ENCODE results near the gene MAN2A1. TPM values are rescaled to one million over a fixed set of nuclear protein-coding genes. Genes with fewer than 3 reads are reported as not detected.
"Not testable (repeated sequence)": the region's sequence is repeated elsewhere in the genome, so short reads cannot be mapped to it uniquely, and the experiment has no call there.

MAN2A1 gene
- total RNA-seq, 2 donors from 2014 or later, result 32.3 to 41.0 TPM

DNA sequence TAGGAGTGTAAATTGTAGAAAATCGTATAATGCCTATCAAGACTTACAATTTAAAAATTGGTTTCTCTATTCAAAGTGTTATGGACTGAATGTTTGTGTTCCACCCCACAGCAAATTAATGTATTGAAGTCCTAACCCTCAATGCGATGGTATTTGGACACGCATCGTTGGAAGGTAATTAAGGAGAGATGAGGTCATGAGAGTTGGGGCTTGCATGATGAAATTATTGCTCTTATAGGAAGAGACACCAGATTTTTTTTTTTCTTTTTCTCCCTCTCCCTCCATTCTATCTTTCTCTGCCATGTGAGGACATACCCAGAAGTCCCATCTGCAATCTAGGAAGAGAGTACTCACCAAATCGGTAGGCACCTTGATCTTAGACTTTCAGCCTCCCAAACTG is 189.2 kb downstream of the MAN2A1 start:
- H3K9me3 Mint-ChIP-seq, result peaks cover 2 to 22% of the 10 kb centered on the region in 2 donors

DNA sequence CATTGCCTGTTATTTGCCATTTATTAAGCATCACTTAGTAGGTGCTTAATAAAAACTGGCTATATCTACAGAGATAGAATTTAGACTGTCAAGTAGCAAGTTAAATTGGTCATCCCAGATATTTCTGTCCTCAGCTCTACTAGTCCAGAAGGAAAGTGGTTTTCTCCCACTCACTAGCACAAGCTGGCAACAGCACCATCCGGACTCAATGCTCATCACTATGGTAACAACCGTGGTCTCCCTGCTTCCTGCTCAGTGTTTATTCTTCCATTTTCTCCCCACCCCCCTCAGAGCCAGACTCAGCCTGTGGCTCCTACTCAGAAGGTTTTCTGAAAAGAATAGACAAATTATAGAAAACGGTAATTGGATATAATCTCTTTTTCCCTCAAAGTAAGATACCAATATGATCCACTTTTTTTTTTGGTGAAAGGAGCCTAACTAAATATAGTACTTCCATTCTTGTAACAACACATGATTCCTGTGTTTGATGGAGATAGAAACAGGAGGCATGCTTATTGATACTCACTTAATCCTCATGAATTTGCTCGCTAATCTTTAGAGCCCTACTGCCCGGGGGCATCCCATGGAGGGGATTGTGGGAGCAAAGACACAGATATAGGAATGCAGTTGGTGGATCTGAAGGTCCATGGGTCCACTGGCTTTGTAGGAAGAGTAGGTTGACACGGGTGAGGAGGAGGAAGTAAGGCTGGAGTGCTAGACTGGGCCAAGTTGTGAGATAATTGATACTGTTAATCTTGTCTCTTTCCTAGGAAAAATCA is 191.4 kb downstream of the MAN2A1 start:
- peaks cover 7% of the 10 kb centered on the region in 2 donors for H3K36me3 Mint-ChIP-seq
- ATAC-seq (no peak), DNase-seq (ENCODE audit: low spot score in 2 of 2) (no peak)
- peaks cover 2 to 18% of the 10 kb centered on the region in 2 donors for H3K9me3 Mint-ChIP-seq
- no peak overlapping the region for H3K27ac Mint-ChIP-seq

More for the DNA sequence above, 189.2 kb downstream of the MAN2A1 start:
- Mint-ChIP-seq H3K36me3 (peaks cover 7% of the 10 kb centered on the region in 2 donors), H3K27ac (no peak overlapping the region)
- no peak for ATAC-seq
- no peak for DNase-seq (ENCODE audit: low spot score in 2 of 2)

- no peak for ATAC-seq
- peaks cover 7% of the 10 kb centered on the region in 2 donors for H3K36me3 Mint-ChIP-seq
- H3K27ac Mint-ChIP-seq, result peak overlapping the region in 1 of 2 donors; percentile 65
These were observed 192.8 kb downstream of the MAN2A1 start for GRCh38 chr5:109882546-109882945.

GRCh38 chr5:109884676-109885075 is 194.9 kb downstream of the MAN2A1 start:
- Mint-ChIP-seq H3K36me3 (peaks cover 7% of the 10 kb centered on the region in 2 donors), H3K9me3 (peaks cover 0 to 16% of the 10 kb centered on the region in 2 donors), H3K27ac (no peak overlapping the region)
- ATAC-seq (no peak), DNase-seq (ENCODE audit: low spot score in 2 of 2) (no peak)

More at GRCh38 chr5:109882546-109882945, 192.8 kb downstream of the MAN2A1 start:
- no peak for DNase-seq (ENCODE audit: low spot score in 2 of 2)
- H3K9me3 Mint-ChIP-seq, result peaks cover 0 to 16% of the 10 kb centered on the region in 2 donors

DNA sequence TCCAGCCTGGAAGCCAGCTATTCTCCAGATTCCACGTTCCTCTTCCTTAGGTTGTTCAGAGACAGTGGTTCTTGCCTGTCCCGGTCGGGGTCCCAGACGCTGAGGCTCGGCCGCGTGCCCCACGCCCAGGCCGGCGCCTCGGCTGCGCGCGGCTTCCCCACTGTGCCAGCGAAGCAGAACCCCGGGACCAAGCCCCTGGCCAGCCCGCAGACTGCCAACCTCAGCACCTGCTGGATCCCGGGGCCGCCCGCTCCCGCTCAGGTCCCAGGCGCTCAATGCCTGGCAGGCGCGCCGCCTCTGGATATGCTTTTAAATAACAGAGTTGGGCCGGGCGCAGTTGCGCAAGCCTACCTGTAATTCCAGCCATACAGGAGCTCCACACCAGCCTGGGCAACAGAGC is 195.5 kb downstream of the MAN2A1 start:
- no peak for DNase-seq (ENCODE audit: low spot score in 2 of 2)
- ATAC-seq, result no peak
- no peak overlapping the region for H3K27ac Mint-ChIP-seq
- H3K9me3 Mint-ChIP-seq, result peaks cover 0 to 16% of the 10 kb centered on the region in 2 donors
- H3K36me3 Mint-ChIP-seq, result peaks cover 7% of the 10 kb centered on the region in 2 donors

GRCh38 chr5:109888989-109889388 is 199.3 kb downstream of the MAN2A1 start:
- H3K27ac Mint-ChIP-seq, result no peak overlapping the region
- ATAC-seq, result no peak
- DNase-seq (ENCODE audit: low spot score in 2 of 2), result no peak
- H3K36me3 Mint-ChIP-seq, result peaks cover 0 to 6% of the 10 kb centered on the region in 2 donors
- H3K9me3 Mint-ChIP-seq, result peaks cover 0 to 9% of the 10 kb centered on the region in 2 donors

DNA sequence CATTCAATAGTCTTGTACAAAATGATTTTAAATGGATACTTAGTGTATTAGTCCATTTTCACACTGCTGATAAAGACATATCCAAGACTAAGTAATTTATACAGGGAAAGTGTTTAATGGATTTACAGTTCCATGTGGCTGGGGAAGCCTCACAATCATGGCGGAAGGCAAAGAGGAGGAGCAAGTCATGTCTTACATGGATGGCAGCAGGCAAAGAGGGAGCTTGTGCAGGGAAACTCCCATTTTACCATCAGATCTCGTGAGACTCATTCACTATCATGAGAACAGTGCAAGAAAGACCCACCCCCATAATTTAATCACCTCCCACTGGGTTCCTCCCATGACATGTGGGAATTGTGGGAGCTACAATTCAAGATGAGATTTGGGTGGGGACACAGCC is 203.5 kb downstream of the MAN2A1 start:
- Mint-ChIP-seq H3K9me3 (peaks cover 11 to 15% of the 10 kb centered on the region in 2 donors), H3K27ac (peak overlapping the region in 1 of 2 donors; percentile 27)
- ATAC-seq; DNase-seq (ENCODE audit: low spot score in 2 of 2); H3K36me3 Mint-ChIP-seq: not testable (repeated sequence)

DNA sequence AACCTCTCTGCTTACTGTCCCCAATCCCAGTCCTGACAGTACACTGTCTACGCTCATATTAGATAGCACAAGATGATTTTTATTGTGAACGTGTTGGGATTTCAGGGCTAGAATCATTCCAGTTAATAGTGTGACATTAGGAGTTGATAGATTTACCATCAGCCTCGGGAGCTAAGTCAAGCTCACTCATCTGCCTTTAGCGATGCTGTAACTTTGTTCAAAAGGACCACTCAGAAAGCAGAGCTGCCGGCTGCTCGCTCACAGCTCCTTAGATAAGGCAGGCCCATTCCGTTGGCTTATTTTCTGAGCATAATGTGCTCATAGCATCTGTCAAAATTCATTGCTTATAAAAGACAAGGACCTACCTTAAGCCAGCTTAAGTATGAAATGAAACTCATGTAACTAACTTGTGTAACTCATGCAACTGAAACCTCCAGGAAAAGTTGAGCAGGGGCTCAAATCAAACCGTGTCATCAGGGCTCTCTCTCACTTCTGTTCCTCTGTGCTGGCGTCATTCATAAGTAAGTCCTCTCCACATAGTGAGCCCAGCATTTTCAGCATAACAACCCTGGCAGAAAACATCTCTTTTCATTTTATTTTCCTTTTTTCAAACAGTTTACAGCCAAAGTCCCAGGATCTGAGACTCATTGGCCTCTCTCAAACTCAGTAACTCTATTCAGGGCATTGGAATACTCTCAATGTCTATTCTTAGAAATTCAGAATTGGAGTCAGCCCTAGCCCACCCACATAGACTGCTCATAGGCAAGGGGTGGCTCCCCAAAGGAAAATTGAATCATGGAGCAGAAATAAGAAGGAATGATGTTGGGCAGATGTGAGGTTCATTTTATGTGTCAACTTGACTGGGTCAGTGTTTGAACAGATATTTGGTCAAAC is 208.8 kb downstream of the MAN2A1 start:
- H3K36me3 Mint-ChIP-seq, result no peaks in the 10 kb centered on the region
- peaks cover 5 to 15% of the 10 kb centered on the region in 2 donors for H3K9me3 Mint-ChIP-seq
- H3K27ac Mint-ChIP-seq, result no peak overlapping the region
- ATAC-seq (no peak), DNase-seq (ENCODE audit: low spot score in 2 of 2) (no peak)

DNA sequence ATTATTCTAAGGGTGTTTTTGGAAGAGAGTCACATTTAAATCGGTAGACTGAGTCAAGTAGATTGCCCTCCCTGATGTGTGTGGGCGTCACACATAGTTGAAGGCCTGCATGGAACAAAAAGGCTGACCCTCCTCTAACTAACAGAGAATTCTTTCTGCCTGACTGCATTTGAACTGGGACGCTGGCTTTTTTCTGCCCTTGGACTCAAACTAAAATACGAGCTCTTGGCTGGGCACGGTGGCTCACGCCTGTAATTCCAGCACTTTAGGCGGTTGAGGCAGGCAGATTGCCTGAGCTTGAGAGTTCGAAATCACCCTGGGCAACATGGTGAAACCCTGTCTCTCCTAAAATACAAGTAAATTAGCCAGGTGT is 209.4 kb downstream of the MAN2A1 start:
- peaks cover under 1 to 15% of the 10 kb centered on the region in 2 donors for H3K9me3 Mint-ChIP-seq
- ATAC-seq, result no peak
- no peaks in the 10 kb centered on the region for H3K36me3 Mint-ChIP-seq
- no peak for DNase-seq (ENCODE audit: low spot score in 2 of 2)
- no peak overlapping the region for H3K27ac Mint-ChIP-seq

DNA sequence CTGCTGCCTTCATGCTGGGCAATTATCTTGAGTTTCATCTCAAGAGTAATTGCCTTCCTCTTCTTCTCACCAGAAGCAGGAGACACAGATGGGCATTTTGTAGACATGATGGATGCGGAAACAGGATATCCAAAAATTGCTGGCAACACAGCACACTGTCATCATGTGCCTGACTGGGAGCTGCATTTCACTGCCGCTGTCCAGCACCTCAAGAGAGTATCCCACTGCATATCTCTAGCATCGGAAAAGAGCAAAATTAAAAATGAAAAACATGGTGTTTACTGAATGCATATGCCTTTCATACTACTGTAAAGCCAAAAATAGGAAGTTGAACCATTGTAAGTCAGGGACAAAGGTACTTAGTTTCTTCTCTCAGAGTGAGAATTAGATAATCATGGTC is 210.7 kb downstream of the MAN2A1 start:
- no peaks in the 10 kb centered on the region for H3K36me3 Mint-ChIP-seq
- ATAC-seq (no peak), DNase-seq (ENCODE audit: low spot score in 2 of 2) (no peak)
- H3K9me3 Mint-ChIP-seq, result peaks cover 0 to 7% of the 10 kb centered on the region in 2 donors
- H3K27ac Mint-ChIP-seq, result no peak overlapping the region

- DNase-seq (ENCODE audit: low spot score in 2 of 2), result no peak
- no peaks in the 10 kb centered on the region for H3K36me3 Mint-ChIP-seq
- H3K27ac Mint-ChIP-seq, result no peak overlapping the region
- H3K9me3 Mint-ChIP-seq, result peaks cover 0 to under 1% of the 10 kb centered on the region in 2 donors
- ATAC-seq, result peak in 1 of 2 donors; percentile 9
These were observed 211.3 kb downstream of the MAN2A1 start for GRCh38 chr5:109900911-109901627.

DNA sequence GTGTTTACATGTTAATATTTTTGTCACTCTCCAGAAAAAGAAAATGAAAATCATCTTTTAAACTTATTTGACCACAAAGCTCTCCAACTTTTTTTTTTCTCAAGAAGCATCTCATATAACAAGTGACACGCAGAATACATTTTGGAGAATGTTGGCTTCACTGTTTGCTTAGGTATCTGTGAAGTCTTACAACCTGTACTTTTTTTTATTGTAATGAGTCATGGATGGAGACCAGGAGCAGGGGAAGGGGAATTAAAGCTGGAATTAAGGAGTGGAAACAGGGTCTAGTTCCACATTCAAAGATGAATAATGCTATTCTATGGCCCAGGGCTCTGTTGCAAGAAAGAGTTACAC is 211.9 kb downstream of the MAN2A1 start:
- Mint-ChIP-seq H3K27ac (no peak overlapping the region), H3K36me3 (peaks cover 0 to 1% of the 10 kb centered on the region in 2 donors), H3K9me3 (peaks cover 0 to under 1% of the 10 kb centered on the region in 2 donors)
- ATAC-seq (no peak), DNase-seq (ENCODE audit: low spot score in 2 of 2) (no peak)

DNA sequence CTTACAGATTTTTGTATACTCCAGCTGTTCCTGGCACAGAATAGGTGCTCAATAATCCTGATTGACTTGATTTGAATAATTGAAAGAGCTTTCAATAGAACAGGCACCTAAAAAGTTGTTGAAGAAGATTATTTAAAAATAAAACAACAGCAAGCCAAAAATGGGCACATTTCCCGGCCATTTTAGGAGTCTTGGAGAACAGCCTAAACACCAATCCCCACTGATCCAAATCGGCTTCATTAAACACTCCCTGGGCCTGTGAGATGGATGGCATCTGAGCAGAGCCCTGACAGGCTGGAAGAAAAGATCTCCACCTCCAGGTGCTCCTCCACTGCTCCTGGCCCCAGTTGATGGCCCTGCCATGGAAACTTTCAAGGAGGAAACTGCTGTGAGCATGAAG is 213.3 kb downstream of the MAN2A1 start:
- Mint-ChIP-seq H3K9me3 (peaks cover 3 to 8% of the 10 kb centered on the region in 2 donors), H3K36me3 (peaks cover 0 to 7% of the 10 kb centered on the region in 2 donors), H3K27ac (no peak overlapping the region)
- no peak for ATAC-seq
- DNase-seq (ENCODE audit: low spot score in 2 of 2), result no peak

DNA sequence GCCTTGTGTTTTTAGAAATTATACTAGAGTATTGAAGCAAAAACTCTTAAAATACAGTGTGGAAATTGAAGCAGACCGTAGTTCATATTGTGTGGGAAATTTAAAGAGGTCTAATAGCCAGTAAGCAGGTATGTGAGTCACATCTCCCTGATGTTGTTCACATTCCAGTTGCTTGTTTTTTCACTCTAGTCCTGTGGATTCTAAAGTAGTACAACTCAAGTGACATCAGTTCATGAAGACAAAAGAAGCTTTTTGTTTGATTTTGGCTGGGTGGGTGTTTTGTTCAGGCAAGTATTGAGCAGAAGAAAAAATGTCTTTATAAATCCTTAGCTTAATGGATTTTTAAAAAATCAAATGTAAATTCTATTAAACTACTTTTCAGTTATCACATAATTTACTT is 216.2 kb downstream of the MAN2A1 start:
- H3K9me3 Mint-ChIP-seq, result peaks cover 3 to 8% of the 10 kb centered on the region in 2 donors

DNA sequence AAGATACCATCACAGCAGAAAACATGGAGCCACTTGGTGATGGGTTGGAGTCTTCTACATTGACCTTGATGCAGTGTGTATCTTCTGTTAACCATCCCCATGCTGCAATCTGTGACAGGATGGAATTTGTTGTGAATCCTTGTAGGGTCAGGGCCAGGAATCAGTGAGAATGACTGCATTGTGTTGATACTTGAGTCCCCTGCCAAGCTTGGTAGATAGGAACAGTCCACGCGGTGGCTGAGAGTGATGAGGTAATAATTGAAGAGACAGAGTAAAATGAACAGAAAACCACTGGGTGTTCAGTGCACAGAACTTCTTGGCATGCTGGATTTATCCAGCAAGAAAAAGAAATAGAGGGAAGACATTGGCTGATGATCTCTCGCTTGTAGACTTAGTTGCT is 217.5 kb downstream of the MAN2A1 start:
- ATAC-seq (no peak), DNase-seq (ENCODE audit: low spot score in 2 of 2) (no peak)
- Mint-ChIP-seq H3K9me3 (peaks cover 3 to 8% of the 10 kb centered on the region in 2 donors), H3K36me3 (peaks cover 0 to 7% of the 10 kb centered on the region in 2 donors), H3K27ac (no peak overlapping the region)

More for the DNA sequence above, 216.2 kb downstream of the MAN2A1 start:
- H3K27ac Mint-ChIP-seq, result no peak overlapping the region
- DNase-seq (ENCODE audit: low spot score in 2 of 2) (no peak), ATAC-seq (no peak)
- peaks cover 0 to 7% of the 10 kb centered on the region in 2 donors for H3K36me3 Mint-ChIP-seq

DNA sequence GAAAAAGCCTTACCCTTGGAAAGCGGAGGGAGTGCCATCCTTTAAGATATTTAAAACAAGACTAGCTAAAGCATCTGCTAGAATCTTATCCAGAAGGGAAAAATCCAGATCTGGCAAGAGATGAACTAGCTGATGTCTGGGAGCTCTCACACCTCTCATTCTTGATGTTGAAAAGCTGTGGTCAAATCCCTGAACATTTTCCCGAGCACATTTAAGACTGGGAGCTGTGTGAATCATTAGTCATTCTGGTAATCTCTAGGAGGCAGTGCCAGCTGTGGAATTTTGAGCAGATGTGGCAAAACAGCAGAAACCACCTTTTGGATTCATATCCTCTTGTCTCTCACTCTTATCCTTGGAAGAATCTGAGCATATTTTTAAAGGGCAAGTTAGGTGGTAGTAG is 218.0 kb downstream of the MAN2A1 start:
- DNase-seq (ENCODE audit: low spot score in 2 of 2) (no peak), ATAC-seq (no peak)
- Mint-ChIP-seq H3K9me3 (peaks cover 3 to 8% of the 10 kb centered on the region in 2 donors), H3K27ac (no peak overlapping the region), H3K36me3 (peaks cover 0 to 7% of the 10 kb centered on the region in 2 donors)

Measured in activated naive CD4-positive, alpha-beta T cell treated with anti-CD3 and anti-CD28 coated beads, Interleukin-2, amount 50 U/mL, for 72 hours (primary cell).